CD8-positive, alpha-beta memory T cell (primary cell): ENCODE data around the gene CEACAM21. TPM values are rescaled to one million over a fixed set of nuclear protein-coding genes. Genes with fewer than 3 reads are reported as not detected.
A peak's percentile ranks its signal among the peaks of the same experiment; 100 is the strongest.

ENCODE experiments used
- CTCF ChIA-PET: fragments of 350-600 bp; sonication (Branson Sonifier 250); formaldehyde crosslinking; loops from one replicate; lab custom pipeline; 2021; ENCODE audit warnings: antibody characterized with exemption; lab: Charles Lee
- POLR2A ChIA-PET: fragments of 350-600 bp; sonication (Branson Sonifier 250); formaldehyde crosslinking; loops from one replicate; lab custom pipeline; 2021; ENCODE audit warnings: antibody characterized with exemption; lab: Charles Lee
- DNase-seq, 5 donors: peaks; one replicate each; pipeline versions ENCODE4 v3.0.0 to v3.0.0-alpha.2; 2020 to 2022; ENCODE audit warnings: mixed read lengths in 1 of 5
- H3K27ac ChIP-seq: one replicate; pipeline ENCODE4 v1.7.0; 2013; ENCODE audit warnings: low read depth, mild to moderate bottlenecking, low read length, moderate library complexity
- H3K27me3 ChIP-seq: 2 replicates; pipeline ENCODE4 v1.7.0; 2013; ENCODE audit warnings: low read length, mild to moderate bottlenecking; ENCODE audit not compliant: insufficient read depth, poor library complexity, severe bottlenecking
- H3K36me3 ChIP-seq: 2 replicates; pipeline ENCODE4 v1.7.0; 2013; ENCODE audit warnings: mild to moderate bottlenecking, low read length, moderate library complexity; ENCODE audit not compliant: insufficient read depth
- H3K4me1 ChIP-seq: 2 replicates; pipeline ENCODE4 v1.7.0; 2013; ENCODE audit warnings: mild to moderate bottlenecking, low read length, moderate library complexity; ENCODE audit not compliant: insufficient read depth
- H3K4me3 ChIP-seq: 2 replicates; pipeline ENCODE4 v1.7.0; 2013; ENCODE audit warnings: mild to moderate bottlenecking, low read length
- H3K9me3 ChIP-seq: 2 replicates; pipeline ENCODE4 v1.7.0; 2013; ENCODE audit warnings: mild to moderate bottlenecking, low read length
- H3K27ac Mint-ChIP-seq, 8 donors: one replicate each; pipeline ENCODE4 v1.8.0; 2020 to 2021; ENCODE audit warnings: mixed read lengths in 8 of 8, mild to moderate bottlenecking in 6 of 8, inconsistent platforms in 3 of 8, moderate library complexity in 3 of 8
- H3K27me3 Mint-ChIP-seq, 2 donors: one replicate each; pipeline ENCODE4 v1.8.0; 2020 to 2021; ENCODE audit warnings: mixed read lengths in 2 of 2, mild to moderate bottlenecking in 1 of 2, moderate library complexity in 1 of 2
- H3K36me3 Mint-ChIP-seq, 3 donors: one replicate each; pipeline ENCODE4 v1.8.0; 2020 to 2021; ENCODE audit warnings: mixed read lengths in 3 of 3, inconsistent platforms in 1 of 3, mild to moderate bottlenecking in 1 of 3
- H3K4me1 Mint-ChIP-seq, 3 donors: one replicate each; pipeline ENCODE4 v1.8.0; 2020 to 2021; ENCODE audit warnings: mixed read lengths in 3 of 3, inconsistent platforms in 1 of 3, mild to moderate bottlenecking in 1 of 3
- H3K4me3 Mint-ChIP-seq, 7 donors: one replicate each; pipeline ENCODE4 v1.8.0; 2020 to 2021; ENCODE audit warnings: mixed read lengths in 7 of 7, mild to moderate bottlenecking in 6 of 7, moderate library complexity in 4 of 7, inconsistent platforms in 2 of 7
- H3K9me3 Mint-ChIP-seq, 5 donors: one replicate each; pipeline ENCODE4 v1.8.0; 2020 to 2022; ENCODE audit warnings: mixed read lengths in 5 of 5, mild to moderate bottlenecking in 3 of 5, moderate library complexity in 2 of 5, inconsistent platforms in 1 of 5
- polyA plus RNA-seq: library from polyadenylated mRNA; unstranded; fragments of 300-500 nt; fragmentation: Illumina TruSeq; gene quantifications from one replicate; pipeline ENCODE4 v1.2.3, GENCODE V29; 2021
- total RNA-seq, 2 experiments: library from RNA; stranded (reverse); gene quantifications; one replicate each; pipeline ENCODE4 v1.2.3, GENCODE V29; 2021

CEACAM21 gene
- total and polyA plus RNA-seq, 3 experiments from 2014 or later, result 26.8 to 46.6 (median 29.2) TPM

DNA sequence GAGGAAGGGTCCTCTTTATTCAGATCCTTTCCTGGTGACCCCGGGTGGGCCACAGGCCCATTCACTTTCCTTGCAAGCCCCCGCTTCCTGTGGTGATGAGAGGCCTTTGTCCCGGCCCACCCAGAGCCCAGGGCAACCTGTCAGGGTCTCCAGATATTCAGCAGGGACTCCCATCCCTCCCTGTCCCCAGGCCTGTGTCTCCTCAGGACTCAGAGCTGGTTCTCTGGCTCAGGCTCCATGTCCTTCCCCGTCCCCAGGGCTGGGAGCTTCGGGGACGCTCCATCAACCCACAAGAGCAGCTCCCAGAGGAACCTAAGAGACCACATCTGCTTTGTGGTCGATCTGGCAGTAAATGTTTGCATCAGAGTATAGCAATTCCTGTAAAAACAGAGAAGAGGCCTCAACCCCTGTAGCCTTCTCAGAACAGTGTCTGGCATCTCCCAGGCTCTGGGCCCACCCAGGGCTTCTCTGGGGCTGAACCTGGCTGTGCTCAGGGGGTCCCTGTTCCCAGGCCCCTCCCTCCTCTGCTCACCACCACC lies 43.1 kb downstream of the CEACAM21 start:
- POLR2A ChIA-PET, result no interaction called here
- CTCF ChIA-PET, result no interaction called here
- H3K4me1 ChIP-seq, result no peaks in the 10 kb centered on the region
- no peak for DNase-seq
- Mint-ChIP-seq H3K27ac (no peak overlapping the region), H3K9me3 (peaks cover 0 to 3% (median 0%) of the 10 kb centered on the region in 5 donors), H3K4me1 (no peaks in the 10 kb centered on the region), H3K36me3 (peaks cover 0 to 4% (median 0%) of the 10 kb centered on the region in 3 donors), H3K4me3 (no peak overlapping the region), H3K27me3 (peaks cover 31 to 32% of the 10 kb centered on the region in 2 donors)
- H3K36me3 ChIP-seq, result no peaks in the 10 kb centered on the region
- no peaks in the 10 kb centered on the region for H3K27me3 ChIP-seq
- no peak overlapping the region for H3K27ac ChIP-seq
- H3K9me3 ChIP-seq, result no peaks in the 10 kb centered on the region
- H3K4me3 ChIP-seq, result no peak overlapping the region

DNA sequence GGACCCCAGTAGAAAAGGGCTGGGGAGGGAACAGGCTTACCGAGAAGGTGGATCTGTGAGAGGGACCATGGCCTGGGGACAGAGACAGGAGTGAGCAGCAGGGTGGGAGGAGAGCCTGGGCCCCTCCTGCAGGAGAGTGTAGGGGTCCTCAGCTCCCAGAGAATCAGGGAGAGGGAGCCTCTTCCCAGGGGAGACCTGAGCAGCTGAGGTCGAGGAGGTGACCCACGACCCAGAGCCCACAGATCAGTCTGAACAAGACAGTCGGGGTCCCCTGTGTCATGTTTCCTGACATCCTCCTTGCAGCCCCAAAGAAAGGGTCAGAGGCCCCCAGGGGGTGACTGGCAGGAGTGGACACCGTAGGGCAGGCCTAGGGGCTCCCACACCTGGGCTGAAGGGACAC lies 44.2 kb downstream of the CEACAM21 start:
- H3K27me3 Mint-ChIP-seq, result peaks cover 26 to 28% of the 10 kb centered on the region in 2 donors
- Histone ChIP-seq H3K4me1 (no peaks in the 10 kb centered on the region), H3K27ac (no peak overlapping the region), H3K4me3 (no peak overlapping the region), H3K9me3 (no peaks in the 10 kb centered on the region), H3K27me3 (no peaks in the 10 kb centered on the region), H3K36me3 (no peaks in the 10 kb centered on the region)
- peak in 1 of 5 donors; percentile 33 for DNase-seq
- POLR2A ChIA-PET, result no interaction called here
- peak overlapping the region in 1 of 7 donors; percentile 54 for H3K4me3 Mint-ChIP-seq
- H3K9me3 Mint-ChIP-seq, result no peaks in the 10 kb centered on the region
- no peaks in the 10 kb centered on the region for H3K36me3 Mint-ChIP-seq
- H3K4me1 Mint-ChIP-seq, result no peaks in the 10 kb centered on the region
- no peak overlapping the region for H3K27ac Mint-ChIP-seq
- CTCF ChIA-PET, result no interaction called here

DNA sequence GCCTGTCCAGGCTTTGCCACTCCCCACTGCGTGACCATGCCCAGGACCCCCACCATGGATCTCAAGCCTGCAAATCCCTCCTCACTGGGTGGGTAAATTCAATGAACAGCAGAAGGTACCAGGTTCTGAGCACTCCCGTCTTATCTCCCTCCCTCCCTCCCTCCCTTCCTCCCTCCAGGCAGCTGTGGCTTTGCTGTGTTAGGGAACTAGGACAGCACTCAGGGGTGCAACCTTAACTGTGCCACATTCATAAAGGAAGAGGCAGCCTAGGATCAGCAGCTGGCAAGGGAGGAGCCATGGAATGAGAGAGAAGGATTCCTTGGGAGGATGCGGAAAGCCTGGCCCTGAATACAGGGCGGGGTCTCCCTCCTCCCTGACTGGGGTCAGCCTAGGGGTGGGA lies 45.3 kb downstream of the CEACAM21 start:
- Mint-ChIP-seq H3K27me3 (peaks cover 18 to 31% of the 10 kb centered on the region in 2 donors), H3K4me1 (no peaks in the 10 kb centered on the region), H3K36me3 (no peaks in the 10 kb centered on the region), H3K4me3 (no peak overlapping the region), H3K27ac (no peak overlapping the region), H3K9me3 (no peaks in the 10 kb centered on the region)
- POLR2A ChIA-PET, result no interaction called here
- no peak for DNase-seq
- Histone ChIP-seq H3K4me3 (no peak overlapping the region), H3K36me3 (no peaks in the 10 kb centered on the region), H3K27ac (no peak overlapping the region), H3K27me3 (no peaks in the 10 kb centered on the region), H3K4me1 (no peaks in the 10 kb centered on the region), H3K9me3 (no peaks in the 10 kb centered on the region)
- CTCF ChIA-PET, result no interaction called here

DNA sequence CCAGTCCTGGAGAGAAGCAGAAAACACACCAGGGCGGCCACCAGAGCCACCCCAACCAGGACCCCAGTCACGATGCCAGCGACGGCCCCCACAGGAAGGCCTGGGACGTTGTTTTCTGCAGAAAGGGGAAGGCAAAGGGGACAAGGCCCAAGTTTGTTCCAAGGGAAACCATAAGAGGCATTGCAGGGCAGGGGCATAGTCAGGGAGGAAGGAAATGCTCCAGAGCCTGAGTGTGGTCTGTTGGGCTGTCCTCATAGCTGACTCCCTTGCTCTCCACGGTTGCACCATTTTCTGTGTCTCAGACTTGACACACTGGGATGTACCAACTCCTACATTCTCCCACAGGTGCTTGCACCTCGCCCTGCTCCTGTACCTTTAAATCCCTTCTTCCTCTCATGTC lies 45.7 kb downstream of the CEACAM21 start:
- Histone ChIP-seq H3K36me3 (no peaks in the 10 kb centered on the region), H3K27ac (no peak overlapping the region), H3K9me3 (no peaks in the 10 kb centered on the region), H3K4me1 (no peaks in the 10 kb centered on the region), H3K4me3 (no peak overlapping the region), H3K27me3 (no peaks in the 10 kb centered on the region)
- peak in 1 of 5 donors; percentile 34 for DNase-seq
- Mint-ChIP-seq H3K4me1 (no peaks in the 10 kb centered on the region), H3K27ac (peak overlapping the region in 1 of 8 donors; percentile 32), H3K4me3 (no peak overlapping the region), H3K36me3 (no peaks in the 10 kb centered on the region), H3K9me3 (no peaks in the 10 kb centered on the region), H3K27me3 (peaks cover 22 to 31% of the 10 kb centered on the region in 2 donors)
- ChIA-PET POLR2A (no interaction called here), CTCF (no interaction called here)

DNA sequence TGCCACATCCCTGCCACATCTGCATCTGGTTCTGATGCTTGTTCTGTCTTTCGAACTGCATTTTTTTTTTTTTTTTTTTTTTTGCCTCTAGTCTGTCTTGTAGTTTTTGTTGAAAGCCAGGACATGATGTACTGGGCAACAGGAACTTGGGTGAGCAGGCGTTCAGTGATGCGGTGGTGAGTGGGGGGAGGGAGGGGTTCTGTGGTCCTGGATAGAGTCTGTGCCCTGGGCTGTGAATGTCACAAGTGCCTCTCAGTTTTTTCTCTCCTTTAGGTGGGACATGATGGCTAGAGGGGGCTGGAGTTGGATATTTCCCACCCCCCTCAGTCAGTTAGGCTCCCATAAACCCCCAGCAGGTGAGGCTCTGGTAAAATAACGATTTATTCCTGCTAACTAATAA lies 47.4 kb downstream of the CEACAM21 start:
- Histone ChIP-seq H3K36me3 (no peaks in the 10 kb centered on the region), H3K4me3 (no peak overlapping the region), H3K4me1 (no peaks in the 10 kb centered on the region), H3K27ac (no peak overlapping the region), H3K9me3 (no peaks in the 10 kb centered on the region), H3K27me3 (peaks cover 5% of the 10 kb centered on the region)
- Mint-ChIP-seq H3K27me3 (peaks cover 19 to 40% of the 10 kb centered on the region in 2 donors), H3K4me1 (no peaks in the 10 kb centered on the region), H3K9me3 (no peaks in the 10 kb centered on the region), H3K27ac (no peak overlapping the region), H3K36me3 (no peaks in the 10 kb centered on the region), H3K4me3 (no peak overlapping the region)
- ChIA-PET POLR2A (no interaction called here), CTCF (no interaction called here)
- no peak for DNase-seq

DNA sequence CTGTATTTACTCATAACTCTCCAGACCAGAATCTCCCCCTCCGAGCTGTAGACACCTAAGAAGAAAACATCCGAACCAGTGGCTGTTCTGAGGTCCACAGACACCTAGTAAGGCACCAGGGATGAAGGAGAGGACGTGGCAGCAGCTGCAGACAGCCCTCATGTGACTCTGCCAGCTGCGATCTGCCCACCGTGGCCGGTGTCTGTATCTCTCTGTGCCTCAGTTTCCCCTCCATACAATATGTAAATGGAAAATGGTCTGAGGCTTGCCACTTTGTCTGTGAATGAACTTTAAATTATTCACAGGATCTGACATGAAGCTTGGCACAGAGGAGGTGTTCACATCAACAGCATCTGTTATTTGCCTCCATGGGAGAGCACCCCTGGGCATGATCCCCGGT lies 48.5 kb downstream of the CEACAM21 start:
- H3K4me3 ChIP-seq, result no peak overlapping the region
- CTCF ChIA-PET, result interaction anchor here (1.3 kb wide), 1 partner anchor 17 kb away, joined by 3 read pairs; no protein-coding TSS in a partner anchor

DNA sequence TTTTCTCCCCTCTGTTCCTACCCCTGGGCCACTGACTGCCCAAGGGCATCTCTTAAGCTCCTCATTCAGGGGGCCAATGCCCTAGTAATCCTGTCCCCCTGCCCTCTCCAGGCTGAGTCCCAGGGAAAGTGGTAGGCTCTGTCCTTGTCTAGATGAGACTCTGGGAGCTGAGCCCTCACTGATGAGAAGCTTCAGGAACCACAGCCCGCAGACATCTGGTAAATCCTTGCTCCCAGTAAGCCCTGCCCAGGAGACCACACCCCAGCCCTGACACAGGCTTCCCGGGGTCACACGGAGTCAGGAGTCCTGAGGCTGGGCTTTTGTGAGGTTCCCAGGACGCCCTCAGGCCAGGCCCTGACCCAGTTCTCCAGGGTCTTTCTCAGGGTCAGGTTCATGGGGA lies 49.0 kb downstream of the CEACAM21 start:
- no peaks in the 10 kb centered on the region for H3K4me1 ChIP-seq
- no peak overlapping the region for H3K4me3 ChIP-seq
- no peaks in the 10 kb centered on the region for H3K9me3 ChIP-seq
- no peak overlapping the region for H3K27ac ChIP-seq
- no peaks in the 10 kb centered on the region for H3K36me3 ChIP-seq
- Mint-ChIP-seq H3K9me3 (peaks cover 0 to 1% (median 0%) of the 10 kb centered on the region in 5 donors), H3K4me1 (no peaks in the 10 kb centered on the region), H3K4me3 (no peak overlapping the region), H3K27me3 (peaks cover 23 to 52% of the 10 kb centered on the region in 2 donors), H3K27ac (no peak overlapping the region), H3K36me3 (no peaks in the 10 kb centered on the region)
- CTCF ChIA-PET, result interaction anchor here (1.3 kb wide), 1 partner anchor 17 kb away, joined by 3 read pairs; no protein-coding TSS in a partner anchor
- peaks cover 8% of the 10 kb centered on the region for H3K27me3 ChIP-seq
- no peak for DNase-seq
- POLR2A ChIA-PET, result no interaction called here

More for the DNA sequence above, 48.5 kb downstream of the CEACAM21 start:
- Histone ChIP-seq H3K4me1 (no peaks in the 10 kb centered on the region), H3K27me3 (peaks cover 8% of the 10 kb centered on the region), H3K27ac (no peak overlapping the region), H3K9me3 (no peaks in the 10 kb centered on the region), H3K36me3 (no peaks in the 10 kb centered on the region)
- Mint-ChIP-seq H3K27me3 (peaks cover 23 to 50% of the 10 kb centered on the region in 2 donors), H3K27ac (no peak overlapping the region), H3K4me1 (no peaks in the 10 kb centered on the region), H3K4me3 (no peak overlapping the region), H3K36me3 (no peaks in the 10 kb centered on the region), H3K9me3 (no peaks in the 10 kb centered on the region)
- POLR2A ChIA-PET, result no interaction called here
- no peak for DNase-seq

DNA sequence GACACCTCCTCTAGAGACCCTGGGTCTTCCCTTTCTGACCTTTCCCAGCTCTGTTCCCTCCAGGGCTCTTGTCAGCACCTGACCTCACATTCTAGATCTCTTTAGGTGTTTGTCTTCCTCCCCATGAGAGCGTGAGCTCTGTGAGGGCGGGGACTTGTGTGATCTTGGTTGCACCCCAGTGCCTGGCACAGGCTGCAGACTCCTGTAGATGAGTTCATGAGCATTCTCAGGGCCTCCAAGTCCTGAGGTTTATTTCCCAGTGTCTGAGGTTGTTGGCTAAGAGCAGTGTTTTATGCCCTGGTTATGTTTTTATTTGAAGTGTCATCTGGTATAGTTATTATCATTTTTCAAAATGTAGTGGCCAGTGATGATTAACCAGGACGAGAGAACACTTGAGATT lies 50.3 kb downstream of the CEACAM21 start:
- Mint-ChIP-seq H3K9me3 (peaks cover 0 to 8% (median 2%) of the 10 kb centered on the region in 5 donors), H3K4me1 (no peaks in the 10 kb centered on the region), H3K27me3 (peaks cover 27 to 57% of the 10 kb centered on the region in 2 donors), H3K27ac (no peak overlapping the region), H3K36me3 (no peaks in the 10 kb centered on the region), H3K4me3 (no peak overlapping the region)
- Histone ChIP-seq H3K4me3 (no peak overlapping the region), H3K9me3 (no peaks in the 10 kb centered on the region), H3K4me1 (no peaks in the 10 kb centered on the region), H3K27me3 (peaks cover 8% of the 10 kb centered on the region), H3K27ac (no peak overlapping the region), H3K36me3 (no peaks in the 10 kb centered on the region)
- no peak for DNase-seq
- ChIA-PET POLR2A (no interaction called here), CTCF (no interaction called here)
